Measurements from ENCODE around the gene SPSB1.

GRCh38 chr1:9296850-9297249 is 4.2 kb downstream of the SPSB1 start:
- TF ChIP-seq CTCF (conservative IDR thresholded peaks at IDR 0.05; ENCODE audit: low read depth in 2 of 2) (no peak), EZH2phosphoT487 (IDR thresholded peaks at IDR 0.05; ENCODE audit: unreplicated experiment) (no peak), POLR2AphosphoS5 (IDR thresholded peaks at IDR 0.05; ENCODE audit: low read depth) (no peak), JUNB (IDR thresholded peaks at IDR 0.05; ENCODE audit: unreplicated experiment) (no peak), CREB1 (CRISPR knock-in tag; IDR thresholded peaks at IDR 0.05; ENCODE audit: low read depth) (no peak), EZH2 (IDR thresholded peaks at IDR 0.05; ENCODE audit: low read depth, unreplicated experiment) (no peak), ZNF462 (CRISPR knock-in tag; IDR thresholded peaks at IDR 0.05) (no peak), REST (IDR thresholded peaks at IDR 0.05; ENCODE audit: unreplicated experiment) (no peak), NANOG (IDR thresholded peaks at IDR 0.05; ENCODE audit: borderline replicate concordance) (no peak), ETS1 (IDR thresholded peaks at IDR 0.05) (no peak), ZNF114 (CRISPR knock-in tag; IDR thresholded peaks at IDR 0.05) (no peak), STAT1 (IDR thresholded peaks at IDR 0.05; ENCODE audit: unreplicated experiment) (no peak)

All from GM23338 (cell line).